K562 (cell line): ENCODE measurements around the gene DAPK1. TPM values are rescaled to one million over a fixed set of nuclear protein-coding genes. Genes with fewer than 3 reads are reported as not detected.
A peak's percentile ranks its signal among the peaks of the same experiment; 100 is the strongest.

Experiments used
- ATAC-seq: fragments of 200-7000 bp; cut with Tn5 transposase; 3 replicates; pipeline ENCODE4 v1.9.1; 2020; ENCODE audit warnings: moderate library complexity
- BruUV-seq: library from RNA; stranded (reverse); fragments of 400-500 nt; replicated peaks from 2 replicates; lab custom pipeline; 2021; lab: Mats Ljungman, UMichigan
- CTCF ChIA-PET: fragments of 300-600 bp; formaldehyde crosslinking; extraction: SDS; loops from one replicate; lab custom pipeline; 2021; ENCODE audit warnings: low intra/inter-chr PET ratio; lab: Yijun Ruan, JAX
- POLR2A ChIA-PET: fragments of 300-600, 350-650 bp; sonication (Branson Sonifier 250); formaldehyde crosslinking; extraction: SDS; loops from one replicate; lab custom pipeline; 2021; ENCODE audit warnings: antibody characterized with exemption, inconsistent platforms; lab: Yijun Ruan, JAX
- DNase-seq, 4 experiments: peaks; one replicate each; pipeline versions ENCODE4 v3.0.0 to v3.0.0-alpha.2; 2011 to 2018; ENCODE audit warnings: low spot score in 3 of 4, mixed read lengths in 3 of 4; ENCODE audit errors: extremely low read depth in 1 of 4
- FAIRE-seq: peaks from 2 replicates; lab custom pipeline; 2011; peaks lifted over from hg19 to GRCh38; lab: Jason Lieb, UNC
- H2AFZ ChIP-seq: 2 replicates; pipeline ENCODE4 v1.6.0; 2011; ENCODE audit warnings: low read depth, low read length, control low read depth, inconsistent platforms
- H3K27ac ChIP-seq: fragments of 200-600 bp; 3 replicates; pipeline ENCODE4 v1.8.0; 2011; ENCODE audit warnings: low read depth, mild to moderate bottlenecking, control low read depth, inconsistent platforms, low read length, moderate library complexity, mixed read lengths; ENCODE audit errors: extremely low read depth
- H3K27me3 ChIP-seq, 2 experiments: fragments of 300-600 bp in 1 of 2; 2 replicates in 1 of 2; 3 replicates in 1 of 2; pipeline versions ENCODE4 v1.6.0 to v1.8.0; 2011; ENCODE audit warnings: inconsistent platforms in 2 of 2, low read length in 2 of 2, mild to moderate bottlenecking in 1 of 2, mixed read lengths in 1 of 2, moderate library complexity in 1 of 2; ENCODE audit not compliant: control insufficient read depth in 2 of 2, insufficient read depth in 2 of 2
- H3K36me3 ChIP-seq: fragments of 300-600 bp; 3 replicates; pipeline ENCODE4 v1.8.0; 2011; ENCODE audit warnings: mild to moderate bottlenecking, low read length, inconsistent platforms; ENCODE audit not compliant: control insufficient read depth, insufficient read depth
- H3K4me1 ChIP-seq, 2 experiments: fragments of 200-600 bp in 1 of 2; replicated peaks in 1 of 2; 2 replicates in 1 of 2; 3 replicates in 1 of 2; pipeline versions ENCODE4 v1.5.1 to v1.8.0; 2011; ENCODE audit warnings: inconsistent platforms in 2 of 2, low read length in 2 of 2, mild to moderate bottlenecking in 1 of 2, mixed read lengths in 1 of 2, moderate library complexity in 1 of 2; ENCODE audit not compliant: control insufficient read depth in 2 of 2, insufficient read depth in 2 of 2
- H3K4me2 ChIP-seq: 2 replicates; pipeline ENCODE4 v1.6.1; 2011; ENCODE audit warnings: low read length, control low read depth, inconsistent platforms, mixed read lengths; ENCODE audit not compliant: insufficient read depth
- H3K4me3 ChIP-seq: fragments of 200-600 bp; sonication (generic), shearing (Covaris generic); 2 replicates; pipeline ENCODE4 v1.5.1; 2016; ENCODE audit warnings: control low read depth, inconsistent platforms
- H3K79me2 ChIP-seq: fragments of 200-600 bp; 3 replicates; pipeline ENCODE4 v1.8.0; 2011; ENCODE audit warnings: low read length, inconsistent platforms; ENCODE audit not compliant: control insufficient read depth, insufficient read depth
- H3K9ac ChIP-seq, 2 experiments: 2 replicates each; pipeline versions ENCODE4 v1.6.0 to v1.6.1; 2011; ENCODE audit warnings: low read depth in 2 of 2, low read length in 2 of 2, control low read depth in 1 of 2, inconsistent platforms in 1 of 2, mild to moderate bottlenecking in 1 of 2, mixed read lengths in 1 of 2; ENCODE audit not compliant: insufficient read depth in 1 of 2
- H3K9me1 ChIP-seq: one replicate; pipeline ENCODE4 v1.6.0; 2011; ENCODE audit warnings: inconsistent platforms, mild to moderate bottlenecking, low read length, moderate library complexity; ENCODE audit not compliant: control insufficient read depth, insufficient read depth
- H3K9me3 ChIP-seq: replicated peaks from 2 replicates; pipeline ENCODE4 v1.5.1; 2011; ENCODE audit warnings: low read depth, low read length, inconsistent platforms; ENCODE audit not compliant: control insufficient read depth, insufficient read depth
- H4K20me1 ChIP-seq: replicated peaks from 2 replicates; pipeline ENCODE4 v1.6.1; 2011; ENCODE audit warnings: low read length, inconsistent platforms, mixed read lengths; ENCODE audit not compliant: control insufficient read depth, insufficient read depth
- DACH1 ChIP-seq: fragments of 450-650 bp; IDR thresholded peaks from 2 replicates; pipeline ENCODE4 v1.6.1; 2018; ENCODE audit not compliant: partially characterized antibody
- ELF2 ChIP-seq: fragments of 250-450 bp; sonication (Bioruptor Pico); IDR thresholded peaks from 2 replicates; pipeline ENCODE4 v1.5.0; 2021; ENCODE audit warnings: mild to moderate bottlenecking
- HIVEP1 ChIP-seq: fragments of 250-450 bp; sonication (Bioruptor Pico); IDR thresholded peaks from 2 replicates; pipeline ENCODE4 v1.4.0; 2020; ENCODE audit warnings: mild to moderate bottlenecking
- MEIS2 ChIP-seq: fragments of 450-650 bp; IDR thresholded peaks from 2 replicates; pipeline ENCODE4 v1.6.1; 2014; ENCODE audit warnings: mild to moderate bottlenecking; ENCODE audit not compliant: partially characterized antibody
- PHB2 ChIP-seq: fragments of 450-650 bp; IDR thresholded peaks from 2 replicates; pipeline ENCODE4 v1.6.1; 2017; ENCODE audit warnings: low read depth
- RAD21 ChIP-seq, 2 experiments: fragments of 250-450 bp in 1 of 2; fragments of 450-650 bp in 1 of 2; sonication (Bioruptor Pico) in 1 of 2; formaldehyde crosslinking in 1 of 2; IDR thresholded peaks in 1 of 2; conservative IDR thresholded peaks in 1 of 2; 2 replicates each; pipeline versions ENCODE4 v1.4.0 to v1.8.0; 2020 to 2022; ENCODE audit warnings: mild to moderate bottlenecking in 2 of 2, moderate library complexity in 1 of 2
- ZNF24 ChIP-seq: fragments of 450-650 bp; IDR thresholded peaks from 2 replicates; pipeline ENCODE4 v1.6.1; 2016
- ZNF830 ChIP-seq: fragments of 250-450 bp; sonication (Bioruptor Pico); IDR thresholded peaks from 2 replicates; pipeline ENCODE4 v1.5.0; 2021; ENCODE audit warnings: mild to moderate bottlenecking
- WGBS: fragments of 100-300 bp; shearing (Covaris generic); methylation state at CpG from one replicate; pipeline ENCODE4 v1.1.6; 2016; ENCODE audit warnings: low coverage, mixed read lengths; ENCODE audit not compliant: insufficient coverage; ENCODE audit errors: missing lambda C conversion rate; 5-methylcytosine and 5-hydroxymethylcytosine counted together
- in situ Hi-C: fragments of 300-500 bp; cut with MboI; formaldehyde crosslinking; loops from 4 replicates; pipeline ENCODE4 v1.15.0; 2018; ENCODE audit warnings: inconsistent platforms, mixed read lengths
- intact Hi-C: fragments of 100-400 bp; cut with micrococcal nuclease; formaldehyde crosslinking; loops from 2 replicates; pipeline ENCODE4 v1.14.2; 2022
- polyA plus RNA-seq, 8 experiments: library from polyadenylated mRNA; depleted of rRNA in 4 of 8; stranded (reverse) in 5 of 8; unstranded in 3 of 8; fragments of >200 nt; fragmentation: Nextera tagmentation in 2 of 8; fragmentation: Illumina TruSeq in 1 of 8; extraction: Ambion mirVana in 2 of 8; extraction: Trizol in 1 of 8; gene quantifications; 2 replicates each; pipeline versions ENCODE4 v1.2.1 to v1.2.3, GENCODE V29; 2011 to 2014; ENCODE audit warnings: inconsistent platforms in 1 of 8, missing spikeins in 1 of 8
- total RNA-seq, 7 experiments: library from RNA; depleted of rRNA in 6 of 7; stranded (reverse); fragments of >200 nt in 6 of 7; fragmentation: Illumina TruSeq in 2 of 7; extraction: Trizol in 2 of 7; gene quantifications; 2 replicates each; pipeline versions ENCODE4 v1.2.1 to v1.2.3, GENCODE V29; 2011 to 2021; ENCODE audit warnings: low replicate concordance in 1 of 7

DAPK1 gene
- total and polyA plus RNA-seq, 9 of the 15 experiments (the other 6 are each of a cell fraction or from before 2014, with no cell fraction given), result 1.7 to 26.4 (median 15.8) TPM

DNA sequence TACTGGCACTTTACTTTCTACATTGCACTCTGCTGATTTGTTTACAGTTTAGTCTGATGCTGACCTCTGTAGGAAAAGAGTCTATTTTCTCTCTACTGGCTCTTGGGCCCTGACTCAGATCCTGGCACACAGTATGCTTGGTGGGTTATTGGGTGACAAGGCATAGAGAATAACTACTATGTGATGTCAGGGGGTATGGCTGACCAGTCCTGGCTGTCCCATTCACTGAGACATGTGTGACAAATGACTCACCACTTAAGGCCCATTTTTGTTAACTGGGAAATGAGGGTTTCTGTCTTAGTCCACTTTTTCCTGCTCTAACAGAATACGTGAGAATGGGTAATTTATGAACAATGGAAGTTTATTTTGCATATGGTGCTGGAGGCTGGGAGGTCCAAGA lies 66.4 kb downstream of the DAPK1 start (continued):
- TF ChIP-seq PHB2 (no peak), MEIS2 (peak; percentile 60), ZNF24 (no peak), ELF2 (CRISPR knock-in tag) (no peak), RAD21 (CRISPR knock-in tag; conservative IDR thresholded peaks at IDR 0.05 in 1 of 2, IDR thresholded peaks at IDR 0.05 in 1 of 2) (no peak)

DNA sequence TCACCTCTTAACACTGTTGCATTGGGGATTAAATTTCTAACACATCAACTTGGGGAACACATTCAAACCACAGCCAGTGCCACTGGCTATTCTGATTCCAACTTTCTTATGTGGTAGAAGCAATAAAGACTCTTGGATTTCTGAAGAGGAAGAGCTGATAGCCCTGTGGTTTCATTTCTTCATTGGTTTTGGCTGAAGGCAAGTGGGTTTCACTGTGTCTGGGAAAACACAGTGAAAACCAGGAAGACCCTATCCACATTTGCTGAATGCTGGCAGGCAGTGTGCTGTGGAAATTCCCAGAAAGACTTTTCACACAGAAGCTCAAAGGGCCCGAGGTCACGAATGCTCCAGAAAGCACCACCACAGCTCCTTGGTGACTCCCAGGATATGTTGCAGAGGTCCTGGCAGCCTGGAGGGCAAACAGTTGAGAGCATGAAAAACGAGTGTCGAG lies 67.1 kb downstream of the DAPK1 start:
- Histone ChIP-seq H2AFZ (no peak overlapping the region), H3K36me3 (no peaks in the 10 kb centered on the region), H3K4me2 (no peak overlapping the region), H3K27ac (no peak overlapping the region), H3K27me3 (no peaks in the 10 kb centered on the region), H3K4me1 (peaks cover 7 to 23% of the 10 kb centered on the region in 2 experiments; a peak in 4 of 5 replicates), H3K4me3 (no peak overlapping the region), H3K9me1 (no peaks in the 10 kb centered on the region), H3K79me2 (0 out of 3 replicates have a peak, but pooled peaks cover 2% of the 10 kb centered on the region), H3K9me3 (no peaks in the 10 kb centered on the region), H4K20me1 (no peaks in the 10 kb centered on the region), H3K9ac (peak overlapping the region in 1 of 2 experiments; percentile 28; a peak in 1 of 4 replicates)
- WGBS, result 86% methylated on average over 2 of the region's 4 CpGs
- in situ Hi-C loops (no loop called here), intact Hi-C loops (no loop called here)
- no peak for ATAC-seq
- FAIRE-seq, result no peak
- no TSS peak for BruUV-seq
- ChIA-PET POLR2A (interaction anchor here (0.7 to 1.2 kb wide), 2 partner anchors 11 to 14 kb away, joined by 3 read pairs; no protein-coding TSS in a partner anchor), CTCF (no interaction called here)
- TF ChIP-seq ZNF830 (CRISPR knock-in tag), result no peak
- peak; percentile 10 for TF ChIP-seq DACH1
- TF ChIP-seq HIVEP1 (CRISPR knock-in tag), result no peak
- no peak for DNase-seq
